HEK293T (cell line): ENCODE measurements around the gene GPATCH8.

ENCODE experiments used
- CTCF ChIA-PET: fragments of 350-600 bp; formaldehyde crosslinking; extraction: SDS; loops from one replicate; lab custom pipeline; 2021; ENCODE audit warnings: antibody characterized with exemption, inconsistent platforms; lab: Yijun Ruan, JAX
- POLR2A ChIA-PET: fragments of 350-600 bp; formaldehyde crosslinking; extraction: SDS; loops from one replicate; lab custom pipeline; 2020; ENCODE audit warnings: antibody characterized with exemption, inconsistent platforms; lab: Yijun Ruan, JAX
- DNase-seq: peaks from one replicate; pipeline ENCODE4 v3.0.0; 2012; ENCODE audit warnings: mixed read lengths; ENCODE audit errors: extremely low spot score
- ARNT ChIP-seq: fragments of 450-650 bp; IDR thresholded peaks from 2 replicates; pipeline ENCODE4 v1.6.1; 2017; ENCODE audit warnings: mild to moderate bottlenecking
- BHLHE40 ChIP-seq: fragments of 450-650 bp; IDR thresholded peaks from 2 replicates; pipeline ENCODE4 v1.6.1; 2016; ENCODE audit warnings: mild to moderate bottlenecking, moderate library complexity, borderline replicate concordance
- CTBP1 ChIP-seq: fragments of 450-650 bp; IDR thresholded peaks from 2 replicates; pipeline ENCODE4 v1.6.1; 2016; ENCODE audit warnings: borderline replicate concordance
- ELF4 ChIP-seq: fragments of 450-650 bp; IDR thresholded peaks from 2 replicates; pipeline ENCODE4 v1.6.1; 2017; ENCODE audit warnings: antibody characterized with exemption
- FOXA1 ChIP-seq: fragments of 450-650 bp; IDR thresholded peaks from 2 replicates; pipeline ENCODE4 v1.6.1; 2016; ENCODE audit warnings: mild to moderate bottlenecking
- FOXK2 ChIP-seq: fragments of 450-650 bp; IDR thresholded peaks from 2 replicates; pipeline ENCODE4 v1.6.1; 2016; ENCODE audit warnings: mild to moderate bottlenecking
- FOXM1 ChIP-seq: fragments of 450-650 bp; IDR thresholded peaks from 2 replicates; pipeline ENCODE4 v1.6.1; 2017; ENCODE audit warnings: mild to moderate bottlenecking, borderline replicate concordance
- HDGF ChIP-seq: fragments of 450-650 bp; IDR thresholded peaks from 2 replicates; pipeline ENCODE4 v1.6.1; 2017; ENCODE audit warnings: antibody characterized with exemption, borderline replicate concordance
- L3MBTL2 ChIP-seq: fragments of 450-650 bp; conservative IDR thresholded peaks from 2 replicates; pipeline ENCODE4 v1.6.1; 2016; ENCODE audit warnings: mild to moderate bottlenecking
- LEF1 ChIP-seq: fragments of 450-650 bp; IDR thresholded peaks from 2 replicates; pipeline ENCODE4 v1.6.1; 2017; ENCODE audit warnings: mild to moderate bottlenecking, borderline replicate concordance
- NFRKB ChIP-seq: fragments of 450-650 bp; IDR thresholded peaks from 2 replicates; pipeline ENCODE4 v1.6.1; 2016; ENCODE audit warnings: mild to moderate bottlenecking, moderate library complexity
- PKNOX1 ChIP-seq: fragments of 450-650 bp; IDR thresholded peaks from 2 replicates; pipeline ENCODE4 v1.6.1; 2016
- SP1 ChIP-seq: fragments of 450-650 bp; IDR thresholded peaks from 2 replicates; pipeline ENCODE4 v1.6.1; 2017
- SUZ12 ChIP-seq: fragments of 450-650 bp; IDR thresholded peaks from 2 replicates; pipeline ENCODE4 v1.6.1; 2016; ENCODE audit warnings: mild to moderate bottlenecking
- TARDBP ChIP-seq: fragments of 450-650 bp; IDR thresholded peaks from 2 replicates; pipeline ENCODE4 v1.6.1; 2016
- ZNF384 ChIP-seq: fragments of 450-650 bp; IDR thresholded peaks from 2 replicates; pipeline ENCODE4 v1.6.1; 2016

The GPATCH8 gene

GRCh38 chr17:44464037-44464436, 39.2 kb downstream of the GPATCH8 start:
- CTCF ChIA-PET = no interaction called here
- no peak for TF ChIP-seq CTBP1
- no peak for TF ChIP-seq LEF1
- no peak for TF ChIP-seq ARNT
- TF ChIP-seq ZNF384 = no peak
- TF ChIP-seq BHLHE40 = no peak
- TF ChIP-seq L3MBTL2 = no peak
- no peak for TF ChIP-seq ELF4
- TF ChIP-seq FOXM1 = no peak
- no peak for TF ChIP-seq HDGF
- TF ChIP-seq PKNOX1 = no peak
- TF ChIP-seq FOXA1 = no peak
- TF ChIP-seq FOXK2 = no peak
- TF ChIP-seq SUZ12 = no peak
- TF ChIP-seq TARDBP = no peak
- no peak for TF ChIP-seq NFRKB
- no peak for TF ChIP-seq SP1
- no peak for DNase-seq
- POLR2A ChIA-PET = no interaction called here

- CTCF ChIA-PET = no interaction called here
- POLR2A ChIA-PET = interaction anchor here (1.5 kb wide), 1 partner anchor 52 kb away, joined by 3 read pairs; no protein-coding TSS in a partner anchor
- DNase-seq = no peak
- no peak for TF ChIP-seq SUZ12
- no peak for TF ChIP-seq ELF4
- no peak for TF ChIP-seq CTBP1
- no peak for TF ChIP-seq ZNF384
- no peak for TF ChIP-seq HDGF
- TF ChIP-seq LEF1 = no peak
- TF ChIP-seq BHLHE40 = no peak
- no peak for TF ChIP-seq TARDBP
- no peak for TF ChIP-seq FOXM1
- TF ChIP-seq FOXK2 = no peak
- TF ChIP-seq ARNT = no peak
- TF ChIP-seq SP1 = no peak
- TF ChIP-seq L3MBTL2 = no peak
- TF ChIP-seq PKNOX1 = no peak
- TF ChIP-seq NFRKB = no peak
Measured at GRCh38 chr17:44451832-44452231, 51.4 kb downstream of the GPATCH8 start.

GRCh38 chr17:44451016-44451627, 52.1 kb downstream of the GPATCH8 start:
- POLR2A ChIA-PET = interaction anchor here (1.5 kb wide), 1 partner anchor 53 kb away, joined by 3 read pairs; no protein-coding TSS in a partner anchor
- TF ChIP-seq TARDBP (no peak), SUZ12 (no peak), ZNF384 (no peak), FOXM1 (no peak), PKNOX1 (no peak), FOXK2 (no peak), CTBP1 (no peak), LEF1 (no peak), BHLHE40 (no peak), ARNT (no peak), NFRKB (no peak), HDGF (no peak), L3MBTL2 (no peak)
- CTCF ChIA-PET = no interaction called here
- DNase-seq = no peak

- no peak for DNase-seq
- TF ChIP-seq SP1 (no peak), PKNOX1 (no peak), SUZ12 (no peak), ELF4 (no peak), HDGF (no peak), LEF1 (no peak), FOXM1 (no peak), L3MBTL2 (no peak)
- ChIA-PET POLR2A (no interaction called here), CTCF (interaction anchor here (0.9 kb wide), 1 partner anchor 75 kb away, joined by 3 read pairs; no protein-coding TSS in a partner anchor)
Measured at GRCh38 chr17:44448412-44448811, 54.8 kb downstream of the GPATCH8 start.

- TF ChIP-seq PKNOX1 (no peak), HDGF (no peak), BHLHE40 (no peak), NFRKB (no peak), ZNF384 (no peak), LEF1 (no peak), FOXM1 (no peak), SUZ12 (no peak), FOXA1 (no peak), ELF4 (no peak), CTBP1 (no peak), ARNT (no peak), L3MBTL2 (no peak), SP1 (no peak), TARDBP (no peak), FOXK2 (no peak)
- ChIA-PET CTCF (no interaction called here), POLR2A (no interaction called here)
- no peak for DNase-seq
Measured at GRCh38 chr17:44444735-44445105, 58.5 kb downstream of the GPATCH8 start.
